IMR-90 (cell line): ENCODE measurements around the gene MAN1C1. TPM values are rescaled to one million over a fixed set of nuclear protein-coding genes. Genes with fewer than 3 reads are reported as not detected.

Source experiments
- ATAC-seq: fragments of 200-7000 bp; cut with Tn5 transposase; 2 replicates; pipeline ENCODE4 v1.9.1; 2020; ENCODE audit warnings: low read depth, mild to moderate bottlenecking, moderate library complexity
- BruUV-seq: library from RNA; stranded (reverse); fragments of 400-500 nt; replicated peaks from 2 replicates; lab custom pipeline; 2021; lab: Mats Ljungman, UMichigan
- CTCF ChIA-PET: fragments of 300-600 bp; formaldehyde crosslinking; extraction: SDS; loops from one replicate; lab custom pipeline; 2021; ENCODE audit warnings: antibody characterized with exemption; lab: Yijun Ruan, JAX
- POLR2A ChIA-PET: fragments of 300-600 bp; sonication (Branson Sonifier 250); formaldehyde crosslinking; loops from one replicate; lab custom pipeline; 2022; ENCODE audit warnings: antibody characterized with exemption; ENCODE audit not compliant: unreplicated experiment; lab: Charles Lee
- DNase-seq: peaks from one replicate; pipeline ENCODE4 v3.0.0; 2013
- H2AFZ ChIP-seq: replicated peaks from 2 replicates; pipeline ENCODE3; 2013; ENCODE audit warnings: low read length, mild to moderate bottlenecking; ENCODE audit not compliant: poor library complexity
- H2AK5ac ChIP-seq: 2 replicates; pipeline ENCODE4 v1.6.1; 2013; ENCODE audit warnings: low read depth, low read length, inconsistent platforms
- H2AK9ac ChIP-seq: replicated peaks from 2 replicates; pipeline ENCODE3; 2013; ENCODE audit warnings: mild to moderate bottlenecking, low read depth, low read length, moderate library complexity; ENCODE audit not compliant: poor library complexity
- H2BK120ac ChIP-seq: 2 replicates; pipeline ENCODE4 v1.6.1; 2013; ENCODE audit warnings: low read depth, low read length, inconsistent platforms
- H2BK15ac ChIP-seq: 3 replicates; pipeline ENCODE4 v1.6.1; 2013; ENCODE audit warnings: low read depth, low read length, inconsistent platforms
- H2BK20ac ChIP-seq: 2 replicates; pipeline ENCODE4 v1.6.1; 2013; ENCODE audit warnings: low read depth, mild to moderate bottlenecking, inconsistent platforms, low read length, moderate library complexity
- H2BK5ac ChIP-seq: 2 replicates; pipeline ENCODE4 v1.6.1; 2013; ENCODE audit warnings: mild to moderate bottlenecking, low read depth, low read length, inconsistent platforms; ENCODE audit not compliant: poor library complexity, severe bottlenecking
- H3K14ac ChIP-seq: replicated peaks from 2 replicates; pipeline ENCODE4 v1.6.1; 2013; ENCODE audit warnings: low read depth, low read length, inconsistent platforms
- H3K18ac ChIP-seq: 2 replicates; pipeline ENCODE4 v1.6.1; 2013; ENCODE audit warnings: low read depth, low read length, control low read depth
- H3K23ac ChIP-seq: 2 replicates; pipeline ENCODE4 v1.6.1; 2013; ENCODE audit warnings: low read depth, low read length, inconsistent platforms
- H3K27ac ChIP-seq: 2 replicates; pipeline ENCODE4 v1.5.1; 2013; ENCODE audit warnings: mild to moderate bottlenecking, control low read depth, low read length; ENCODE audit not compliant: insufficient read depth
- H3K27me3 ChIP-seq: 2 replicates; pipeline ENCODE4 v1.6.1; 2013; ENCODE audit warnings: low read length; ENCODE audit not compliant: control insufficient read depth, insufficient read depth
- H3K36me3 ChIP-seq: 2 replicates; pipeline ENCODE4 v1.6.1; 2013; ENCODE audit warnings: low read length, mixed read lengths; ENCODE audit not compliant: control insufficient read depth, insufficient read depth
- H3K4ac ChIP-seq: 2 replicates; pipeline ENCODE4 v1.6.1; 2013; ENCODE audit warnings: low read depth, low read length, inconsistent platforms
- H3K4me1 ChIP-seq: 2 replicates; pipeline ENCODE4 v1.6.1; 2013; ENCODE audit warnings: low read length, mixed read lengths; ENCODE audit not compliant: control insufficient read depth, insufficient read depth
- H3K4me2 ChIP-seq: 2 replicates; pipeline ENCODE4 v1.6.1; 2013; ENCODE audit warnings: low read depth, mild to moderate bottlenecking, control low read depth, low read length, moderate library complexity
- H3K4me3 ChIP-seq: 2 replicates; pipeline ENCODE4 v1.5.1; 2013; ENCODE audit warnings: low read depth, mild to moderate bottlenecking, control low read depth, low read length, moderate library complexity; ENCODE audit not compliant: insufficient read depth
- H3K56ac ChIP-seq: 2 replicates; pipeline ENCODE4 v1.6.1; 2013; ENCODE audit warnings: low read length, inconsistent platforms; ENCODE audit not compliant: insufficient read depth; ENCODE audit errors: extremely low read depth
- H3K79me1 ChIP-seq, 2 experiments: 2 replicates each; pipeline ENCODE4 v1.6.1; 2013; ENCODE audit warnings: low read length in 2 of 2, inconsistent platforms in 1 of 2, low read depth in 1 of 2
- H3K9ac ChIP-seq: 2 replicates; pipeline ENCODE4 v1.6.1; 2013; ENCODE audit warnings: low read depth, low read length, control low read depth
- H3K9me1 ChIP-seq: 2 replicates; pipeline ENCODE4 v1.6.1; 2013; ENCODE audit warnings: low read length, inconsistent platforms; ENCODE audit not compliant: insufficient read depth
- H3K9me3 ChIP-seq: 2 replicates; pipeline ENCODE4 v1.6.1; 2013; ENCODE audit warnings: low read length; ENCODE audit not compliant: control insufficient read depth, insufficient read depth
- H4K20me1 ChIP-seq: 2 replicates; pipeline ENCODE4 v1.6.1; 2013; ENCODE audit warnings: low read length, inconsistent platforms; ENCODE audit not compliant: insufficient read depth
- H4K5ac ChIP-seq: 2 replicates; pipeline ENCODE4 v1.6.1; 2013; ENCODE audit warnings: mild to moderate bottlenecking, low read depth, low read length, control low read depth
- H4K8ac ChIP-seq, 2 experiments: 2 replicates each; pipeline ENCODE4 v1.6.1; 2013; ENCODE audit warnings: low read depth in 2 of 2, low read length in 2 of 2, control low read depth in 1 of 2, inconsistent platforms in 1 of 2
- H4K91ac ChIP-seq: 2 replicates; pipeline ENCODE4 v1.6.1; 2013; ENCODE audit warnings: low read depth, low read length, inconsistent platforms; ENCODE audit not compliant: insufficient read depth
- BHLHE40 ChIP-seq: fragments of 150-350 bp; IDR thresholded peaks from 2 replicates; pipeline ENCODE4 v1.6.1; 2016; ENCODE audit warnings: mild to moderate bottlenecking, low read depth, low read length
- FOS ChIP-seq: fragments of 150-350 bp; IDR thresholded peaks from 2 replicates; pipeline ENCODE4 v1.6.1; 2016; ENCODE audit warnings: low read depth, low read length
- MAZ ChIP-seq: IDR thresholded peaks from 2 replicates; pipeline ENCODE4 v1.6.1; 2012; ENCODE audit warnings: low read depth, mild to moderate bottlenecking, low read length, improper control_type of control experiment, moderate library complexity, borderline replicate concordance
- NFE2L2 ChIP-seq: fragments of 150-350 bp; IDR thresholded peaks from 2 replicates; pipeline ENCODE4 v1.6.1; 2016; ENCODE audit warnings: low read depth, mild to moderate bottlenecking, low read length
- POLR2A ChIP-seq: IDR thresholded peaks from 2 replicates; pipeline ENCODE4 v1.6.1; 2012; ENCODE audit warnings: mild to moderate bottlenecking, low read depth, low read length
- RAD21 ChIP-seq: IDR thresholded peaks from 2 replicates; pipeline ENCODE4 v1.6.1; 2012; ENCODE audit warnings: low read length, improper control_type of control experiment
- SMC3 ChIP-seq: fragments of 150-350 bp; IDR thresholded peaks from 2 replicates; pipeline ENCODE4 v1.6.1; 2016; ENCODE audit warnings: low read depth, mild to moderate bottlenecking, antibody characterized with exemption, low read length, moderate library complexity
- WGBS, 2 experiments: methylation state at CpG; one replicate each; pipeline versions ENCODE4 v1.1.5 to v1.1.7; 2013; ENCODE audit warnings: missing lambda C conversion rate in 2 of 2; ENCODE audit not compliant: insufficient read length in 1 of 2; ENCODE audit errors: extremely low coverage in 2 of 2; 5-methylcytosine and 5-hydroxymethylcytosine counted together
- dilution Hi-C: fragments of 300-500 bp; cut with HindIII; formaldehyde crosslinking; loops from one replicate; pipeline ENCODE4 v1.14.3; 2018; ENCODE audit warnings: low sequenced_read_pairs; ENCODE audit not compliant: unreplicated experiment
- in situ Hi-C: fragments of 300-500 bp; cut with MboI; formaldehyde crosslinking; loops from 3 replicates; pipeline ENCODE4 v1.14.3; 2019; ENCODE audit warnings: low sequenced_read_pairs, inconsistent platforms, mixed read lengths
- intact Hi-C: fragments of 100-400 bp; cut with micrococcal nuclease; formaldehyde crosslinking; loops from 2 replicates; pipeline ENCODE4 v1.10.0; 2022
- polyA plus RNA-seq, 3 experiments: library from polyadenylated mRNA; depleted of rRNA; stranded (reverse); fragments of >200 nt; gene quantifications; 2 replicates each; pipeline ENCODE4 v1.2.3, GENCODE V29; 2012; ENCODE audit warnings: low replicate concordance in 1 of 3
- total RNA-seq: library from RNA; depleted of rRNA; stranded (reverse); fragments of >200 nt; gene quantifications from 2 replicates; pipeline ENCODE4 v1.2.3, GENCODE V29; 2012
- TF ChIP-seq, protein P1 (sequence below): fragments of 150-350 bp; IDR thresholded peaks from 2 replicates; pipeline ENCODE4 v1.6.1; 2017; ENCODE audit warnings: mild to moderate bottlenecking, antibody characterized with exemption, low read length, low read depth
- TF ChIP-seq, protein P2 (sequence below): conservative IDR thresholded peaks from 2 replicates; pipeline ENCODE4 v1.5.1; 2012; ENCODE audit warnings: mild to moderate bottlenecking, low read depth, low read length, improper control_type of control experiment

Gene MAN1C1
- total and polyA plus RNA-seq, 2 of the 4 experiments (the other 2 are of a cell fraction): 3.2 to 11.3 TPM

DNA sequence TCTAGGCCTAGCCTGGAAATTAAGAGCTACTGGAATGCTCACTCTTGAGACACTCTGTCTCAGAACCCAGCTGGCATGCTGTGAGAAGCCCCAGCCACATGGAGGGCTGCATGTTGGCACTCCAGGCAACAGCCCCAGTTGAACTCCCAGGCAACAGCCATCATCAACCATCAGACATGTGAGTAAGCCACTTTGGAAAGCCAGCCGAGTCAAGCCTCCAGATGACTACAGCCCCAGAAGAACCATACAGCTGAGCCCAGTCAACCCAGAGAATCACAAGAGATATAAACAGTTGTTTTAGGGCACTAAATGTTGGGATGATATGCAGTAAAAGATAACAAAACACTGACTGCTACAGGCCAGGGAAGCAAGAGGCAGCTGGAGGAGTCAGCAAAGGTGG is 17.7 kb upstream of the MAN1C1 start:
- Histone ChIP-seq H3K4me1 (no peaks in the 10 kb centered on the region), H3K56ac (no peak overlapping the region), H3K27me3 (peaks cover 15% of the 10 kb centered on the region), H3K23ac (no peak overlapping the region), H3K4me2 (no peak overlapping the region), H4K20me1 (no peaks in the 10 kb centered on the region), H3K4me3 (no peak overlapping the region), H3K9me3 (peaks cover 10% of the 10 kb centered on the region), H3K14ac (no peak overlapping the region), H4K91ac (no peak overlapping the region), H3K79me1 (no peaks in the 10 kb centered on the region), H2BK20ac (no peak overlapping the region), H4K8ac (no peak overlapping the region), H4K5ac (no peak overlapping the region), H3K36me3 (no peaks in the 10 kb centered on the region), H2AFZ (no peak overlapping the region), H2BK120ac (no peak overlapping the region), H3K18ac (no peak overlapping the region), H2BK5ac (no peak overlapping the region), H3K9me1 (no peaks in the 10 kb centered on the region), H3K27ac (no peak overlapping the region), H3K4ac (no peak overlapping the region), H2BK15ac (no peak overlapping the region), H3K9ac (no peak overlapping the region), H2AK9ac (no peak overlapping the region), H2AK5ac (no peak overlapping the region)
- POLR2A ChIA-PET: no interaction called here
- no TSS peak for BruUV-seq
- no peak for ATAC-seq
- TF ChIP-seq, protein P1, sequence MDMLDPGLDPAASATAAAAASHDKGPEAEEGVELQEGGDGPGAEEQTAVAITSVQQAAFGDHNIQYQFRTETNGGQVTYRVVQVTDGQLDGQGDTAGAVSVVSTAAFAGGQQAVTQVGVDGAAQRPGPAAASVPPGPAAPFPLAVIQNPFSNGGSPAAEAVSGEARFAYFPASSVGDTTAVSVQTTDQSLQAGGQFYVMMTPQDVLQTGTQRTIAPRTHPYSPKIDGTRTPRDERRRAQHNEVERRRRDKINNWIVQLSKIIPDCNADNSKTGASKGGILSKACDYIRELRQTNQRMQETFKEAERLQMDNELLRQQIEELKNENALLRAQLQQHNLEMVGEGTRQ: no peak
- no peak for TF ChIP-seq NFE2L2
- no peak for TF ChIP-seq SMC3
- TF ChIP-seq MAZ: no peak
- no peak for TF ChIP-seq BHLHE40
- no peak for TF ChIP-seq FOS
- no peak for TF ChIP-seq RAD21
- TF ChIP-seq, protein P2, sequence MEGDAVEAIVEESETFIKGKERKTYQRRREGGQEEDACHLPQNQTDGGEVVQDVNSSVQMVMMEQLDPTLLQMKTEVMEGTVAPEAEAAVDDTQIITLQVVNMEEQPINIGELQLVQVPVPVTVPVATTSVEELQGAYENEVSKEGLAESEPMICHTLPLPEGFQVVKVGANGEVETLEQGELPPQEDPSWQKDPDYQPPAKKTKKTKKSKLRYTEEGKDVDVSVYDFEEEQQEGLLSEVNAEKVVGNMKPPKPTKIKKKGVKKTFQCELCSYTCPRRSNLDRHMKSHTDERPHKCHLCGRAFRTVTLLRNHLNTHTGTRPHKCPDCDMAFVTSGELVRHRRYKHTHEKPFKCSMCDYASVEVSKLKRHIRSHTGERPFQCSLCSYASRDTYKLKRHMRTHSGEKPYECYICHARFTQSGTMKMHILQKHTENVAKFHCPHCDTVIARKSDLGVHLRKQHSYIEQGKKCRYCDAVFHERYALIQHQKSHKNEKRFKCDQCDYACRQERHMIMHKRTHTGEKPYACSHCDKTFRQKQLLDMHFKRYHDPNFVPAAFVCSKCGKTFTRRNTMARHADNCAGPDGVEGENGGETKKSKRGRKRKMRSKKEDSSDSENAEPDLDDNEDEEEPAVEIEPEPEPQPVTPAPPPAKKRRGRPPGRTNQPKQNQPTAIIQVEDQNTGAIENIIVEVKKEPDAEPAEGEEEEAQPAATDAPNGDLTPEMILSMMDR: no peak
- no peak for TF ChIP-seq POLR2A
- CTCF ChIA-PET: no interaction called here
- DNase-seq: no peak
- no CpG with 5 or more reads among the region's 1 CpG for WGBS, 2 experiments
- intact Hi-C loops (no loop called here), in situ Hi-C loops (no loop called here), dilution Hi-C loops (no loop called here)
